Fibroblast of villous mesenchyme (primary cell): Measurements from ENCODE around the gene ST3GAL6. TPM values are rescaled to one million over a fixed set of nuclear protein-coding genes. Genes with fewer than 3 reads are reported as not detected.
A peak's percentile ranks its signal among the peaks of the same experiment; 100 is the strongest.

ENCODE experiments used
- DNase-seq: peaks from one replicate; pipeline ENCODE4 v3.0.0-alpha.2; 2010; ENCODE audit warnings: low read depth
- H3K4me3 ChIP-seq: 2 replicates; pipeline ENCODE4 v1.5.1; 2011; ENCODE audit warnings: low read depth, mild to moderate bottlenecking, low read length
- total RNA-seq: library from RNA; depleted of rRNA; stranded (reverse); fragments of >200 nt; gene quantifications from 2 replicates; pipeline ENCODE4 v1.2.3, GENCODE V29; 2012
- TF ChIP-seq, protein P1 (sequence below): IDR thresholded peaks from 2 replicates; pipeline ENCODE4 v1.5.1; 2012; ENCODE audit warnings: low read depth, mild to moderate bottlenecking, low read length; ENCODE audit not compliant: insufficient read depth

ST3GAL6 gene
- total RNA-seq = 3.9 and 5.2 TPM in 2 replicates

- TF ChIP-seq, protein P1, sequence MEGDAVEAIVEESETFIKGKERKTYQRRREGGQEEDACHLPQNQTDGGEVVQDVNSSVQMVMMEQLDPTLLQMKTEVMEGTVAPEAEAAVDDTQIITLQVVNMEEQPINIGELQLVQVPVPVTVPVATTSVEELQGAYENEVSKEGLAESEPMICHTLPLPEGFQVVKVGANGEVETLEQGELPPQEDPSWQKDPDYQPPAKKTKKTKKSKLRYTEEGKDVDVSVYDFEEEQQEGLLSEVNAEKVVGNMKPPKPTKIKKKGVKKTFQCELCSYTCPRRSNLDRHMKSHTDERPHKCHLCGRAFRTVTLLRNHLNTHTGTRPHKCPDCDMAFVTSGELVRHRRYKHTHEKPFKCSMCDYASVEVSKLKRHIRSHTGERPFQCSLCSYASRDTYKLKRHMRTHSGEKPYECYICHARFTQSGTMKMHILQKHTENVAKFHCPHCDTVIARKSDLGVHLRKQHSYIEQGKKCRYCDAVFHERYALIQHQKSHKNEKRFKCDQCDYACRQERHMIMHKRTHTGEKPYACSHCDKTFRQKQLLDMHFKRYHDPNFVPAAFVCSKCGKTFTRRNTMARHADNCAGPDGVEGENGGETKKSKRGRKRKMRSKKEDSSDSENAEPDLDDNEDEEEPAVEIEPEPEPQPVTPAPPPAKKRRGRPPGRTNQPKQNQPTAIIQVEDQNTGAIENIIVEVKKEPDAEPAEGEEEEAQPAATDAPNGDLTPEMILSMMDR = no peak
- DNase-seq = peak; percentile 86
- no peak within 1 kb of the TSS for H3K4me3 ChIP-seq
Measured at GRCh38 chr3:98763076-98763475, at the start of gene ST3GAL6. Gene ST3GAL6 (plus strand): TSS chr3:98763340. CDS start chr3:98768441, 5,101 bp downstream.

DNA sequence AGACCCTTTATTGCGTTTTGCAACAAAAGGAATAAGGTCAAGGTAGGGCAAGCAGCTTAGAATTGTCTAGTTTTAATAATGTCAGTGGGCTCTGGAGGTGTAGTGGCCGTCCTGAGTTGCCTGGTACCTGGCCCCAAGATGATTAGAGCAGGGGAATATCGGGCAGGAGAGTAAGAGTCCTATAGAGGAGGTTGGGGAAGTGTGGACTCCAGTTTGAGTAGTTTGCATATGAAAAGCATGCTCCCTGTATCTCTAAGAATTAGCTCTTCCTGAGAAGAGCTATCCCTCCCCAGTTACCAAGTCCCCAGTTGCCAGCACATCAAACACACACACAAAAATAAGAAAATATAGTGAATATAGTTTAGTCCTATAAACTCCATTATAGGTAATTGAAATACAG, 49.2 kb upstream of the ST3GAL6 start:
- no peak for DNase-seq
- TF ChIP-seq, protein P1 = no peak
- no peak overlapping the region for H3K4me3 ChIP-seq

DNA sequence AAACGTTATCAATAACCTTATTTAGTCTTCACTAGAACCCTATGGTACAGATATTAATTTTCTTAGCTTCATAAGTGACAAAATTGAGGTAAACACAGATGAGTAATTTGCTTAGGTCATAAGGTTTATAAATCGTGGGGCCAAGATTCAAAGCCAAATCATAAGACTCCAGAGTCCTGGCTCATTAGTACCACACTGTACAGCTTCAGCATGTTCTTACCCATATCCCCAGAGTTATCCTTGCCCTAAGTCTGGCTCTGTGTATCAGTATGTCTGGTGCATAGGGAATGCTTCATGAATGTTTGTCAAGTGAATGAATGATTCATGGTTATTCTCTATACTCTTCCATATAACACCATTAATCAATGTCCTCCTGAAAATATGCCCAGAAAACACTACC, 45.6 kb upstream of the ST3GAL6 start:
- H3K4me3 ChIP-seq = no peak overlapping the region
- TF ChIP-seq, protein P1 = no peak
- no peak for DNase-seq

- no peak overlapping the region for H3K4me3 ChIP-seq
Measured at GRCh38 chr3:98718730-98719129, 44.4 kb upstream of the ST3GAL6 start.

DNA sequence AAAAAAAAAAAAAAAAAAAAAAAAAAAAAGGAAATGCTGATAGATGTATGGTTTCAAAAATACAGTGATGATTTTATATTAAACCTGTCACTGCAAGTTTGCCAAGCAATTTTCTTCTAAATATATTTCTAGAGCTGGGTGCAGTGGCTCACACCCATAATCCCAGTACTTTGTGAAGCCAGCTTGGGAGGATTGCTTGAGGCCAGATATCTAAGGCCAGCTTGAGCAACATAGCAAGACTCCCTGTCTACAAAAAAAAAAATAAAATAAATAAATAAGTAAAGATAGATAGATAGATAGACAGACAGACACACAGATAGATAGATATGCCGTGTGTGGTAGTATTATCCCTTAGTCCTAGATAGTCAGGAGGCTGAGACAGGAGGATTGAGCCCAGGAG, 41.4 kb upstream of the ST3GAL6 start:
- no peak for DNase-seq
- H3K4me3 ChIP-seq = no peak overlapping the region
- TF ChIP-seq, protein P1 = no peak

More at GRCh38 chr3:98718730-98719129, 44.4 kb upstream of the ST3GAL6 start:
- DNase-seq = no peak
- TF ChIP-seq, protein P1 = no peak

DNA sequence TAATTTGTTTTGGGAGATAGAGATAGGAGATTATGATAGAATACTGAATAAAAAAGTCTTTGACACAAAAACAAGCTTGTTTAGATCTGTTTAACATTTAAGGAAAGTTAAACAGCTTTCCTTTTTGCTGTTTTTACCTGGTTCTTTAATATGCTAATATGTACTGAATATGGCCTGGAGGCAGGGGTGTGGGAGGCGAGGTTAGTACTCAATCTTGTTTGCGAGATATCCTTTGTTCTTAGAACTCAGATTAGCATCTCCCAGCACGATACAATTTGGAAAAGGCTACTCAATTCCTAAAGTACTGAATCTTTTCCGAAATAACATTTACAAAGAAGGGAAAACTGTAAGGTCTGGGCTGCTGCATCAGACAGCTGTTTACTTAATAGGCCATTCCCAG, 40.8 kb upstream of the ST3GAL6 start:
- no peak for DNase-seq
- TF ChIP-seq, protein P1 = no peak
- no peak overlapping the region for H3K4me3 ChIP-seq

GRCh38 chr3:98725352-98725751, 37.8 kb upstream of the ST3GAL6 start:
- no peak for DNase-seq
- no peak overlapping the region for H3K4me3 ChIP-seq
- TF ChIP-seq, protein P1 = no peak
